ENCODE data around the gene SASH3.
A peak's percentile ranks its signal among the peaks of the same experiment; 100 is the strongest.

The SASH3 gene

GRCh38 chrX:129768586-129769466 is 10.9 kb upstream of the SASH3 start:
- Mint-ChIP-seq H3K27me3 (no peaks in the 10 kb centered on the region), H3K4me3 (peak overlapping the region; percentile 56), H3K4me1 (peaks cover 69% of the 10 kb centered on the region), H3K9me3 (no peaks in the 10 kb centered on the region), H3K36me3 (peaks cover 6% of the 10 kb centered on the region), H3K27ac (peak overlapping the region; percentile 91)
- CTCF ChIA-PET, result interaction anchor here (1.4 to 1.9 kb wide), 2 partner anchors 9 to 43 kb away, joined by 4 to 9 read pairs; no protein-coding TSS in a partner anchor
- no peak for DNase-seq

GRCh38 chrX:129769467-129770154 is 10.1 kb upstream of the SASH3 start:
- peaks cover 77% of the 10 kb centered on the region for H3K4me1 Mint-ChIP-seq
- CTCF ChIA-PET, result interaction anchor here (1.9 kb wide), 1 partner anchor 10 kb away, joined by 9 read pairs; no protein-coding TSS in a partner anchor
- H3K9me3 Mint-ChIP-seq, result no peaks in the 10 kb centered on the region
- H3K27ac Mint-ChIP-seq, result peak overlapping the region; percentile 91
- H3K36me3 Mint-ChIP-seq, result peaks cover 6% of the 10 kb centered on the region
- peak overlapping the region; percentile 56 for H3K4me3 Mint-ChIP-seq
- peak; percentile 87 for DNase-seq
- H3K27me3 Mint-ChIP-seq, result no peaks in the 10 kb centered on the region

- peak; percentile 56 for DNase-seq
- H3K36me3 Mint-ChIP-seq, result peaks cover 4% of the 10 kb centered on the region
- CTCF ChIA-PET, result interaction anchor here (1.0 to 3.8 kb wide), 5 partner anchors 10 to 52 kb away, joined by 4 to 21 read pairs (median 7); no protein-coding TSS in a partner anchor
- H3K9me3 Mint-ChIP-seq, result no peaks in the 10 kb centered on the region
- H3K27me3 Mint-ChIP-seq, result no peaks in the 10 kb centered on the region
- H3K4me3 Mint-ChIP-seq, result peak overlapping the region; percentile 15
- peak overlapping the region; percentile 91 for H3K27ac Mint-ChIP-seq
- peaks cover 85% of the 10 kb centered on the region for H3K4me1 Mint-ChIP-seq
Measured at GRCh38 chrX:129771266-129771995, 8.3 kb upstream of the SASH3 start.

GRCh38 chrX:129772796-129773431 is 6.8 kb upstream of the SASH3 start:
- peak overlapping the region; percentile 93 for H3K27ac Mint-ChIP-seq
- H3K27me3 Mint-ChIP-seq, result no peaks in the 10 kb centered on the region
- H3K4me1 Mint-ChIP-seq, result peaks cover 87% of the 10 kb centered on the region
- no peaks in the 10 kb centered on the region for H3K36me3 Mint-ChIP-seq
- CTCF ChIA-PET, result interaction anchor here (1.1 to 3.8 kb wide), 4 partner anchors 9 to 50 kb away, joined by 3 to 21 read pairs (median 10); no protein-coding TSS in a partner anchor
- H3K4me3 Mint-ChIP-seq, result no peak overlapping the region
- peak; percentile 62 for DNase-seq
- H3K9me3 Mint-ChIP-seq, result no peaks in the 10 kb centered on the region

- DNase-seq, result no peak
- Mint-ChIP-seq H3K4me1 (peaks cover 87% of the 10 kb centered on the region), H3K27ac (peak overlapping the region; percentile 93), H3K36me3 (no peaks in the 10 kb centered on the region), H3K9me3 (no peaks in the 10 kb centered on the region), H3K27me3 (no peaks in the 10 kb centered on the region), H3K4me3 (no peak overlapping the region)
- CTCF ChIA-PET, result interaction anchor here (2.6 to 3.8 kb wide), 2 partner anchors 8 to 15 kb away, joined by 12 to 21 read pairs; no protein-coding TSS in a partner anchor
Measured at GRCh38 chrX:129773649-129774458, 5.9 kb upstream of the SASH3 start.

GRCh38 chrX:129777218-129778030 is 2.3 kb upstream of the SASH3 start:
- Mint-ChIP-seq H3K27ac (peak overlapping the region; percentile 94), H3K27me3 (no peaks in the 10 kb centered on the region), H3K4me1 (peaks cover 71% of the 10 kb centered on the region), H3K36me3 (peaks cover 25% of the 10 kb centered on the region), H3K9me3 (no peaks in the 10 kb centered on the region), H3K4me3 (peak overlapping the region; percentile 74)
- DNase-seq, result peak; percentile 83
- CTCF ChIA-PET, result interaction anchor here (0.8 to 5.8 kb wide), 4 partner anchors 10 to 22 kb away, joined by 3 to 22 read pairs (median 3); no protein-coding TSS in a partner anchor

- DNase-seq, result no peak
- CTCF ChIA-PET, result interaction anchor here (0.7 to 6.1 kb wide), 4 partner anchors 11 to 25 kb away, joined by 3 to 39 read pairs (median 12); no protein-coding TSS in a partner anchor
Measured at GRCh38 chrX:129779086-129779672, 570 bp upstream of the SASH3 start.

GRCh38 chrX:129780441-129781105 is 824 bp downstream of the SASH3 start:
- H3K4me3 Mint-ChIP-seq, result peak overlapping the region; percentile 94
- peak overlapping the region; percentile 94 for H3K27ac Mint-ChIP-seq
- H3K27me3 Mint-ChIP-seq, result no peaks in the 10 kb centered on the region
- no peaks in the 10 kb centered on the region for H3K9me3 Mint-ChIP-seq
- no peak for DNase-seq
- H3K4me1 Mint-ChIP-seq, result peaks cover 66% of the 10 kb centered on the region
- CTCF ChIA-PET, result interaction anchor here (0.9 to 6.1 kb wide), 5 partner anchors 9 to 280 kb away, joined by 3 to 39 read pairs (median 21); no protein-coding TSS in a partner anchor
- peaks cover 54% of the 10 kb centered on the region for H3K36me3 Mint-ChIP-seq

More at GRCh38 chrX:129779086-129779672, 570 bp upstream of the SASH3 start:
- Mint-ChIP-seq H3K27me3 (no peaks in the 10 kb centered on the region), H3K27ac (peak overlapping the region; percentile 94), H3K4me3 (peak overlapping the region; percentile 94), H3K9me3 (no peaks in the 10 kb centered on the region), H3K36me3 (peaks cover 43% of the 10 kb centered on the region), H3K4me1 (peaks cover 69% of the 10 kb centered on the region)

GRCh38 chrX:129781134-129781672 is 1.5 kb downstream of the SASH3 start:
- Mint-ChIP-seq H3K4me1 (peaks cover 72% of the 10 kb centered on the region), H3K27ac (peak overlapping the region; percentile 94), H3K27me3 (no peaks in the 10 kb centered on the region), H3K4me3 (peak overlapping the region; percentile 94), H3K36me3 (peaks cover 59% of the 10 kb centered on the region), H3K9me3 (no peaks in the 10 kb centered on the region)
- CTCF ChIA-PET, result interaction anchor here (0.8 to 6.1 kb wide), 7 partner anchors 9 to 141 kb away, joined by 3 to 39 read pairs (median 4); no protein-coding TSS in a partner anchor
- peak; percentile 89 for DNase-seq

GRCh38 chrX:129781680-129782495 is 2.1 kb downstream of the SASH3 start:
- CTCF ChIA-PET, result interaction anchor here (0.8 to 6.1 kb wide), 10 partner anchors 10 to 142 kb away, joined by 3 to 39 read pairs (median 5); no protein-coding TSS in a partner anchor
- peak overlapping the region; percentile 94 for H3K4me3 Mint-ChIP-seq
- no peaks in the 10 kb centered on the region for H3K9me3 Mint-ChIP-seq
- H3K27me3 Mint-ChIP-seq, result no peaks in the 10 kb centered on the region
- H3K27ac Mint-ChIP-seq, result peak overlapping the region; percentile 94
- peaks cover 63% of the 10 kb centered on the region for H3K36me3 Mint-ChIP-seq
- no peak for DNase-seq
- peaks cover 71% of the 10 kb centered on the region for H3K4me1 Mint-ChIP-seq
